ENCODE measurements around the gene USP7.
"Not testable (repeated sequence)": the region's sequence is repeated elsewhere in the genome, so short reads cannot be mapped to it uniquely, and the experiment has no call there.

The USP7 gene

DNA sequence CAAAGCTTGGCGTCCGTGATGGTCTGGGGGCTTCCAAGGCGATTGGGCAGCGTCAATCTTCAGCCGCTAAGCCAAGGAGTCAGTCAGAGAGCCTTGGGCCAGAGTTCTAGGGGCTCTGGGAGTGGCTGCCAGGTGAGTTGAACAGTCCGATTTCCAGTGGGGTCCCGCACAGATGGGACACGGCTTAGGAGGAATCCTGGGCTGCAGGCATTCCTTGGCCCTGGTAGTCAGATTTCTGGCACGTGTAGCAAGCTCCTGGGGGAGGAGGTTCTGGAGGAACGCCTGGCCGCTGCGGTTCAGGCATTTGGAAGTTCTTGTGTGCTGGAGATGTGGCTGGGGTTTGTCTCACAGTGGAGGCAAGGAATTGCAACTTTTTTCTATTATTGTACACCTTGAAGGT lies 120.4 kb downstream of the USP7 start:
- DNase-seq (ENCODE audit: low read depth) = not testable (repeated sequence)

Measured in activated T-helper 9 cell treated with anti-CD3 and anti-CD28 coated beads, Interleukin-2, amount 50 U/mL, for 16 hours (primary cell).